Lung microvascular endothelial cell (primary cell): ENCODE results near the gene TYRP1. TPM values are rescaled to one million over a fixed set of nuclear protein-coding genes. Genes with fewer than 3 reads are reported as not detected.

Experiments
- DNase-seq, 2 donors: peaks; one replicate each; pipeline versions ENCODE4 v3.0.0 to v3.0.0-alpha.2; 2010; ENCODE audit warnings: low read depth in 2 of 2
- total RNA-seq: library from RNA; depleted of rRNA; stranded (reverse); fragments of >200 nt; gene quantifications from 2 replicates; pipeline ENCODE4 v1.2.1, GENCODE V29; 2014

TYRP1 gene
- total RNA-seq, 1 donor from 2014 or later = 2.2 TPM

DNA sequence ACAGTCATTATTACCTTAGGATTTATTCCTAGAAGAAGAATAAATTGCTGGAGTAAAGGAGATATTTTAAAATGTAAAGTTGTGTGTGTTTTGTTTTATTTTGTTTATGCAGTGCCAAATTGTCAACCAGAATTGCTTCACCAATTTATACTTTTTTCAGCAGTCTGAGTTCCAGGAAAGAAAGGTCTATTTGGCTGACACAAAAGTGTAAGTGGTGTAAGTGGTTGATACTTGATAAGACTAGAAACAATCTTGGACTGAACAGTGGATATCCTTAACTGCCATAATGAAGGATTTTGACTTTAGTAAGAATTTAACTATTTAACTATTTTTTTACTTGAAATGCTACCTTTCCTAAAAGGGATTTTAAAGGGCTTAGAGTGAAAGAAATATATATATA is 37.7 kb downstream of the TYRP1 start:
- DNase-seq = no peak

DNA sequence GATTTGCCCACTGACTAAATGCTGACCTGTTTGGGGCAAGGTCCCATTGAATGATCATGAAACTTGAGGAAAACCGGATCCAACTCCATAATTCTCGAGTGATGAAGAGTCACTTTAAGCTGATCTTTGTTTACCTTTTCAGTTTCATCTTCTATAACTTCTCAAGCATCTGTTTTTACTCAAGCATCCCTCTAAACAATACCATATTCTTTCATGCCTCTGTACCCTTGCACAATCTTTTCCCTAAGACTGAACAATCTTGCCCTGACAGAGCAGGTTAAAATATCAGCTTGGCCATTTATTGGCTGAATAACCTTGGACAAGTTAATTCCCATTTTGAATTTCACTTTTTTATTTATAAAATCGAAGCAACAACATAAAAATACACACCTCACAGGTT is 39.8 kb downstream of the TYRP1 start:
- DNase-seq = no peak

DNA sequence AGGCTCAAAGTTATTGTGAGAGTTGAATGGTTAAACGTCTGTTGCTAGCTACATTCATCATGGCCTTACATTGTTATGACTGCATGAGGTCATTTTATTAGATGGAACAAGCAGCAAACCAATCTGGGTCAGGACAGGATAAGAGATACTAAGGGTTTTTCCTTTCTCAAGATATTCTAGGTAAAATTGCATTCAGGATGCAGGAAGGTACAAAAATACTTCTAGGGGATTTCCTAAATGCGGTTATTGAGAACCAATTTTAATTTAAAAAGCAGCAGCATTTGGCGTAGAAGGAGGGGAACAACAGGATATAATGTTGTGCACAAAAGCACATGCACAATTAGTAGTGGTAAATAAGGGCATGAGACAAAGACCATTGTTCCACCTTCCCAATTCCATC is 42.5 kb downstream of the TYRP1 start:
- DNase-seq = peak in 1 of 2 donors; percentile 66

DNA sequence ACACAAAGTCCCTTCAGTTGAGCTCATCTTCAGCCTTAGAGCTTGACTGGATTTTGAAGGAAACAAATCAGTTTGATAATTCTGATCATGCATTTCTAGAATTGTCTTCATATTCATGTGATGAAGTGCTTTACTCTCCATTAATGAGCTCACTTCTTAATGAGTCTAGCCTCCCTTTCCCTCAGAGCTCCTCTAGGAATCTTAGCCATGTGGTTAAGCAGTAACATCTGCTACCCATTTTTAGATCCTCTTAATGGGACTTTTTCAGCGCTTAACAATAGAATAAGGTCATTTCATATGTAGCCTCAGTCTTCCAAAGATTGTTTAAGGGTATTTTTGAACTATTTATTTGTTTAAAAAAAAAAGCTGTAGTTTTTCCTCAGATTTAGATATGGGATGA is 44.7 kb downstream of the TYRP1 start:
- DNase-seq = no peak

DNA sequence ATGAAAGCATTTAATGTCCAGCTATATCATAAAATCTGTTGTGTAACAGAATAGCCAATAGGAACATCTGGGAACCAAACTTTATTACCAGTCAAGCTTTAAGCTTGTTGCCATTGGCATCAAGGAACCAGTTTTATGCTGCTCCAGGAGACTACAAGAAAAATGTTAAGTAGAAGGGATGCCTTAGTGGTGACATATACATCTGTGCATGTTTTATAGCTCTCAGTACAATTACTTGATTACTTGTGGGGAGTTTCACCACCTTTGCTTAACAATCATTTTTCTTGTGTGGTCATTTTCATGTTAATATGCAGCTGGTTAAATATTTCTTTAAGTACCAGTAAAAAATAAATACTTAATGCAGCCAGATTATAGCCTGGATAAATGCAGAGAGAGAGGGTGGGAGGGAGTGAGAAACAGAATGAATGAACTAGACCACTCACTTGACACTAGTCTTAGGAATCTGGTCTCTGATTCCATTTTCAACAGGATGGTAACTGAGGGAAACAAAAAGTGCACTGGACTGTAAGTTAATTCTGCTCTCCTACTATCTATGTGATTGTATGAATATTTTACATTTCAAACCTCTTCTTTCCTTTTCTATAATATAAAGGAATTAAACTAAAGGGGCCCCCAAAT is 45.9 kb downstream of the TYRP1 start:
- DNase-seq = no peak

DNA sequence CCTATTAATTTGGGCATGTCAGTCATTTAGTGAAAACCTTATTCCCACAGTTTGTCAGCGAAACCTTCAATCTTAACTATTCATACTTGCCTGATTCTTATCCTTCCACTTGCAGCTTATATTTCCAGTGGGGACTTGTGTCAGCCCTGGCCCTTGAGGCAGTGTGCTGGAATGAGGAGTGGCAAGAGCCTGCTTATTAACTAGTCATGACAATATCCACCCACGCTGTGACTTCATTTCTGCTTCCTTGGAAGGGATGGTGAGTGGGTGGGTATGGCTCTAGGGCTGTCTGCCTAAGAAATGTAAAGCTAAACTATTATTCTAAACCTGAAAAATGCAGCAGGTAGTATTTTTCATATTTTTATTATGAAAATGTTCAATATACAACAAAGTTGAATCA is 47.7 kb downstream of the TYRP1 start:
- no peak for DNase-seq

DNA sequence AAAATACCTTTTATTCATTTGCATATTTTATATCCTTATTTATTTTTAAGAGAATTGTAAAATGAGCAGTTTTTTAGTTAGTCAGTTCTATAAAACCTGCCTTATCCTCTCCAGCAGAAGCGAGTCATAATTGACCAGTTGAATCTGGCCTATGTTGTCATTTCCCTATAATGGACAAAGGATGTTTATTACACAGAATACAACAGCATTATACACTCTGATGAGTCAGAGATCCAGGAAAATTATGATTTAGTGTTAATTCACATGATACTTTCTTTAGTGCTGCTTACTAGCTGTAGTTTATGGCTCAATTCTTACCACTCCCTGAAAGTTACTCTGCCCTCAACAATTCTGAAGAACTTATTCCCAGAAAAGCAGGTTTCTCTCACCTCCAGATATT is 54.8 kb downstream of the TYRP1 start:
- DNase-seq = peak in 1 of 2 donors; percentile 84

DNA sequence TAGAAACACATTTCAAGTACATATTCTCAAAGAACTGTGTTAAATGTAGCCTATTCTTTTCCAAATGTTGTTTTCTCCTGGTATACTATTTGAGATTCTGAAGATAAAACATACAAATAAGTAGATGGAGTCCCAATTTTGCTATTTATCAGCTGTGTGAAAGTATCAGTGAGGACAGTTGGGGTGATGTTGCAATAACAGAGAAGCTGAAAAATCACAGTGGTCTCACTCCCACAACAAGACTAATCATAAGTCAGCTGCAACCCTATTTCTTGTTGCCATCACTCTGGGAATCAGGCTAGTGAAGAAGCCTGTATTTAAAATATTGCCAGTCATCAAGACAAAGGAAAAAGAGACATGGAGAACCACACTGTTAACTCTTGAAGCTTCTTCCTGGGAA is 55.8 kb downstream of the TYRP1 start:
- DNase-seq = no peak

DNA sequence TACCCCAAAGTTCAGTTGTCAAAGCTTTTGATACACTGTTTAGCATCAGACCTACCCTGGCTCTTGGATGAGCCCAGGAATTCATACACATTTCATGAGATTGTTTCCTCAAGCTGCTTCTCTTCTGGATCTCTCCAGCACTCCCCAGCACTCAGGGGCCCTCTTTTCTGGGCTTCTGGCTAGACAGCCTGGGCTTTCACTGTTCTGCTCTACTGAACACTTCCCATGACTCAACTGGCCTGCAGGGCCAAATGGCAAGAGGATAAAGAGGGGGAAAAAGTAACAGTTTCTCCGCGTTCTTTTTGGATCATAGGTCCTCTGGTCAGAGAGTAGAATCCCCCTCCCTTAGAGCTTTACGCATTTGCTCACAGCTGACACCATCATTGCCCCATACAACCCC is 60.7 kb downstream of the TYRP1 start:
- no peak for DNase-seq

DNA sequence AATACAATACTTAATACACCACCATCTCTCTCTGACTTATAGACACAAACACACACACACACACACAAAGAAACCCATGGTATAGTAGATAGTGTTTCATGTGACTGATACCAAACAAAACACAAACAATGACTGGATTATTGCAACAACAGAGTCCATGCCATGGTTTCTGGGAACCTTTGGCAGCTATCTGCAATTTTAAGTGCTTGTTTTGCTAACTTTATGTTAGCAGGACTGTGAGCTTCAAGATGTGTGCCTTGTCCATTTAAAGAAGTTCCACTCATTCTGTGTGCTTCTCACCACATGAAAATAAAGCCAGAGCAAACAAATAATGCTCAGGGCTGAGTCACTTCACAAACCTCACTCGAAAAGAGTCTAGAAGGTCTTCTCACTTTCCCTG is 66.6 kb downstream of the TYRP1 start:
- no peak for DNase-seq

Other genes with a start within 250 kb of the TYRP1 start
- gene LURAP1L, start 81.6 kb downstream of the TYRP1 start, total RNA-seq = 1.7 and 2.0 TPM in 2 replicates